CD14-positive monocyte (primary cell): ENCODE measurements around the gene TSPEAR. TPM values are rescaled to one million over a fixed set of nuclear protein-coding genes. Genes with fewer than 3 reads are reported as not detected.
A peak's percentile ranks its signal among the peaks of the same experiment; 100 is the strongest.

Source experiments
- DNase-seq, 3 donors: peaks; one replicate each; pipeline ENCODE4 v3.0.0-alpha.2; 2011 to 2022
- H2AFZ ChIP-seq: 2 replicates; pipeline ENCODE4 v1.6.0; 2012; ENCODE audit warnings: mild to moderate bottlenecking, low read depth, low read length, inconsistent platforms; ENCODE audit not compliant: insufficient read depth, poor library complexity, severe bottlenecking
- H3K27ac ChIP-seq, 2 donors: 1 replicate in 1 of 2; 2 replicates in 1 of 2; pipeline ENCODE4 v1.5.1; 2012 to 2013; ENCODE audit warnings: low read length in 2 of 2, control low read depth in 1 of 2, inconsistent platforms in 1 of 2, low read depth in 1 of 2, mild to moderate bottlenecking in 1 of 2
- H3K27me3 ChIP-seq, 2 donors: one replicate each; pipeline versions ENCODE4 v1.6.0 to v1.6.1; 2011 to 2013; ENCODE audit warnings: low read length in 2 of 2; ENCODE audit not compliant: control insufficient read depth in 2 of 2, insufficient read depth in 2 of 2
- H3K36me3 ChIP-seq, 2 donors: replicated peaks in 1 of 2; 1 replicate in 1 of 2; 2 replicates in 1 of 2; pipeline versions ENCODE4 v1.5.1 to v1.6.1; 2012 to 2013; ENCODE audit warnings: low read length in 2 of 2, control low read depth in 1 of 2, inconsistent platforms in 1 of 2, mild to moderate bottlenecking in 1 of 2; ENCODE audit not compliant: insufficient read depth in 2 of 2, control insufficient read depth in 1 of 2
- H3K4me1 ChIP-seq, 2 donors: 1 replicate in 1 of 2; 2 replicates in 1 of 2; pipeline versions ENCODE4 v1.5.1 to v1.6.1; 2012 to 2013; ENCODE audit warnings: low read length in 2 of 2, control low read depth in 1 of 2, inconsistent platforms in 1 of 2, mild to moderate bottlenecking in 1 of 2, moderate library complexity in 1 of 2; ENCODE audit not compliant: insufficient read depth in 2 of 2, control insufficient read depth in 1 of 2
- H3K4me2 ChIP-seq: replicated peaks from 2 replicates; pipeline ENCODE3; 2012; ENCODE audit warnings: low read length, moderate library complexity, mild to moderate bottlenecking; ENCODE audit not compliant: poor library complexity, severe bottlenecking; ENCODE audit errors: extremely low read depth
- H3K4me3 ChIP-seq, 3 experiments: fragments of 200-600 bp in 1 of 3; sonication (generic) in 1 of 3; replicated peaks in 1 of 3; 1 replicate in 2 of 3; 2 replicates in 1 of 3; pipeline ENCODE4 v1.5.1; 2011 to 2013; ENCODE audit warnings: low read length in 3 of 3, mild to moderate bottlenecking in 3 of 3, control low read depth in 2 of 3, low read depth in 2 of 3, inconsistent platforms in 1 of 3, moderate library complexity in 1 of 3
- H3K79me2 ChIP-seq: 2 replicates; pipeline ENCODE4 v1.6.0; 2012; ENCODE audit warnings: mild to moderate bottlenecking, control low read depth, inconsistent platforms, low read length, moderate library complexity; ENCODE audit not compliant: insufficient read depth
- H3K9ac ChIP-seq: 2 replicates; pipeline ENCODE4 v1.6.0; 2017; ENCODE audit warnings: low read length, mild to moderate bottlenecking; ENCODE audit not compliant: insufficient read depth, poor library complexity, severe bottlenecking
- H3K9me3 ChIP-seq, 2 donors: replicated peaks in 1 of 2; 1 replicate in 1 of 2; 2 replicates in 1 of 2; pipeline versions ENCODE4 v1.5.1 to v1.6.1; 2012 to 2013; ENCODE audit warnings: low read length in 2 of 2, control low read depth in 1 of 2; ENCODE audit not compliant: control insufficient read depth in 1 of 2, insufficient read depth in 1 of 2
- H4K20me1 ChIP-seq: 2 replicates; pipeline ENCODE4 v1.6.0; 2012; ENCODE audit warnings: mild to moderate bottlenecking, low read length, control low read depth, moderate library complexity; ENCODE audit not compliant: insufficient read depth
- H3K27ac Mint-ChIP-seq, 7 donors: one replicate each; pipeline ENCODE4 v1.8.0; 2020; ENCODE audit warnings: mild to moderate bottlenecking in 7 of 7, mixed read lengths in 7 of 7, moderate library complexity in 6 of 7, inconsistent platforms in 2 of 7
- H3K27me3 Mint-ChIP-seq, 3 donors: one replicate each; pipeline ENCODE4 v1.8.0; 2021 to 2022; ENCODE audit warnings: low read depth in 3 of 3, mild to moderate bottlenecking in 3 of 3, mixed read lengths in 3 of 3, moderate library complexity in 3 of 3, inconsistent platforms in 1 of 3
- H3K36me3 Mint-ChIP-seq, 2 donors: one replicate each; pipeline ENCODE4 v1.8.0; 2020; ENCODE audit warnings: mixed read lengths in 2 of 2, inconsistent platforms in 1 of 2, mild to moderate bottlenecking in 1 of 2
- H3K4me1 Mint-ChIP-seq: one replicate; pipeline ENCODE4 v1.8.0; 2020; ENCODE audit warnings: mild to moderate bottlenecking, mixed read lengths
- H3K4me3 Mint-ChIP-seq, 2 donors: one replicate each; pipeline ENCODE4 v1.8.0; 2020; ENCODE audit warnings: mild to moderate bottlenecking in 2 of 2, mixed read lengths in 2 of 2, moderate library complexity in 1 of 2
- H3K9me3 Mint-ChIP-seq, 7 donors: one replicate each; pipeline ENCODE4 v1.8.0; 2020 to 2022; ENCODE audit warnings: mixed read lengths in 7 of 7, mild to moderate bottlenecking in 6 of 7, moderate library complexity in 6 of 7, inconsistent platforms in 2 of 7
- CTCF ChIP-seq: fragments of 200-600 bp; IDR thresholded peaks from one replicate; pipeline ENCODE4 v1.8.0; 2022; ENCODE audit warnings: antibody characterized with exemption, mild to moderate bottlenecking
- WGBS: methylation state at CpG from one replicate; pipeline ENCODE4 v1.1.5; 2013; ENCODE audit warnings: missing lambda C conversion rate; ENCODE audit not compliant: insufficient coverage; 5-methylcytosine and 5-hydroxymethylcytosine counted together
- intact Hi-C, 2 donors: fragments of 100-400 bp; cut with micrococcal nuclease; formaldehyde crosslinking; loops; one replicate each; pipeline versions ENCODE4 v1.15.0 to v1.15.1; 2023
- polyA plus RNA-seq, 3 donors: library from polyadenylated mRNA; depleted of rRNA in 1 of 3; unstranded in 2 of 3; stranded (reverse) in 1 of 3; fragments of 300-500 nt in 2 of 3; fragments of >200 nt in 1 of 3; fragmentation: Illumina TruSeq in 2 of 3; gene quantifications; 1 replicate in 2 of 3; 2 replicates in 1 of 3; pipeline ENCODE4 v1.2.3, GENCODE V29; 2012 to 2021

Gene TSPEAR
- polyA plus RNA-seq, 3 donors, result not detected

- H3K36me3 Mint-ChIP-seq, result no peaks in the 10 kb centered on the region
- H3K27ac Mint-ChIP-seq, result no peak overlapping the region
- Histone ChIP-seq H3K4me3 (no peak overlapping the region), H3K4me2 (no peak overlapping the region), H3K36me3 (no peaks in the 10 kb centered on the region), H3K27me3 (no peaks in the 10 kb centered on the region), H3K9me3 (peaks cover 4 to 11% of the 10 kb centered on the region in 2 donors), H3K9ac (no peak overlapping the region), H4K20me1 (no peaks in the 10 kb centered on the region), H3K27ac (no peak overlapping the region), H3K79me2 (no peaks in the 10 kb centered on the region), H3K4me1 (no peaks in the 10 kb centered on the region), H2AFZ (no peak overlapping the region)
- H3K9me3 Mint-ChIP-seq, result peaks cover 0 to 18% (median 4%) of the 10 kb centered on the region in 7 donors
- no peak overlapping the region for H3K4me3 Mint-ChIP-seq
- H3K4me1 Mint-ChIP-seq, result peaks cover 3% of the 10 kb centered on the region
- H3K27me3 Mint-ChIP-seq, result peaks cover 0 to 4% (median 0%) of the 10 kb centered on the region in 3 donors
- DNase-seq, result no peak
- 83% methylated on average over 11 of the region's 12 CpGs for WGBS
- no peak for TF ChIP-seq CTCF
- intact Hi-C loops, result no loop called here
These were observed 192.7 kb downstream of the TSPEAR start for GRCh38 chr21:44518686-44519085.

GRCh38 chr21:44517175-44517899 lies 194.0 kb downstream of the TSPEAR start:
- Histone ChIP-seq H3K4me1 (no peaks in the 10 kb centered on the region), H3K9me3 (peaks cover 0 to 6% of the 10 kb centered on the region in 2 donors), H3K36me3 (no peaks in the 10 kb centered on the region), H4K20me1 (no peaks in the 10 kb centered on the region), H3K4me3 (no peak overlapping the region), H3K27me3 (no peaks in the 10 kb centered on the region), H2AFZ (no peak overlapping the region), H3K4me2 (no peak overlapping the region), H3K79me2 (no peaks in the 10 kb centered on the region), H3K9ac (no peak overlapping the region), H3K27ac (no peak overlapping the region)
- DNase-seq, result peak in 1 of 3 donors; percentile 28
- WGBS, result 87% methylated on average over 11 of the region's 15 CpGs
- Mint-ChIP-seq H3K27me3 (peaks cover 0 to 4% (median 0%) of the 10 kb centered on the region in 3 donors), H3K4me3 (no peak overlapping the region), H3K9me3 (peaks cover 0 to 18% (median 4%) of the 10 kb centered on the region in 7 donors), H3K36me3 (no peaks in the 10 kb centered on the region), H3K4me1 (peaks cover 3% of the 10 kb centered on the region), H3K27ac (peak overlapping the region in 1 of 7 donors; percentile 1)
- intact Hi-C loops, result no loop called here
- no peak for TF ChIP-seq CTCF
